Activated CD4-positive, alpha-beta T cell treated with anti-CD3 and anti-CD28 coated beads, Interleukin-2, amount 50 U/mL, for 48 hours (primary cell): Measurements from ENCODE around the gene ZXDC.

Experiments used
- DNase-seq, 2 experiments: peaks; one replicate each; pipeline ENCODE4 v3.0.0-alpha.2; 2020

The ZXDC gene

DNA sequence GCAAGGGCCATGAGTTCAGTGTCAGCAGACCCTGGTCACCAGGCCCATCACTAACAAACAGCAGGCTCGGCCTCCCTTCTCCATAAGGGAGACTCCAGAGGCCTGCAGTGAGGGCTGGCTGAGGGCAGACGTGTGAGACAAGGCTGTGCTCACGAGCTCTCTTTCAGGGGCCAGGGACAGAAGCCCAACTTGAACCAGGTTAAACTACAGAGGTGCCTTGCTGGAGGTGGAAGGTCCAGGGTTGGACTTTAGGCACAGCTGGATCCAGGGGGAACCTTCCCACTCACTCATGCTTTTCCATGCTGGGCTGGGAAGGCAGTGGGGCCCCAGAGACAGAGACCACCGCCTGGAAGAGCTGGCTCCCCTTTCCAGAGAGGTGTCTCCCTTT lies 62.0 kb downstream of the ZXDC start:
- no peak for DNase-seq

- DNase-seq = no peak
These were observed 62.6 kb downstream of the ZXDC start for GRCh38 chr3:126412841-126413692.

DNA sequence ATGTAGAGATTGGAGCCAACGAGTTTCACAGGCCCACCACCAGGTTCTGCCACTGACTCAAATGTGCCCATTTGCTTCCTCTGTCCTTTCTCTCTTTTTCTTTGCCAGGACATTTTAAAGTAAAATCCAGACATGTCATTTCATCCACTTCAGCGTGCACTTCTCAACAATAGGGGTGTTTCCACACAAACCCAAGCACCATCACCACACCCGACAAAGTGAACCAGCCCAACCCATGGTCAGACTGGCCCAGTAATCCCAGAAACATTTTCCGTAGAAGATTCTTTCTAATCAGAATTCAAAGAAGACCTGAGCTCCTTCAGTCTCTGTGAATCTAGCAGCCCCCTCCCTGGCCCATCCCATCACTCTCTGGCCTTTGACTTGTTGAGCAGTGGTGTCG lies 67.6 kb downstream of the ZXDC start:
- no peak for DNase-seq

DNA sequence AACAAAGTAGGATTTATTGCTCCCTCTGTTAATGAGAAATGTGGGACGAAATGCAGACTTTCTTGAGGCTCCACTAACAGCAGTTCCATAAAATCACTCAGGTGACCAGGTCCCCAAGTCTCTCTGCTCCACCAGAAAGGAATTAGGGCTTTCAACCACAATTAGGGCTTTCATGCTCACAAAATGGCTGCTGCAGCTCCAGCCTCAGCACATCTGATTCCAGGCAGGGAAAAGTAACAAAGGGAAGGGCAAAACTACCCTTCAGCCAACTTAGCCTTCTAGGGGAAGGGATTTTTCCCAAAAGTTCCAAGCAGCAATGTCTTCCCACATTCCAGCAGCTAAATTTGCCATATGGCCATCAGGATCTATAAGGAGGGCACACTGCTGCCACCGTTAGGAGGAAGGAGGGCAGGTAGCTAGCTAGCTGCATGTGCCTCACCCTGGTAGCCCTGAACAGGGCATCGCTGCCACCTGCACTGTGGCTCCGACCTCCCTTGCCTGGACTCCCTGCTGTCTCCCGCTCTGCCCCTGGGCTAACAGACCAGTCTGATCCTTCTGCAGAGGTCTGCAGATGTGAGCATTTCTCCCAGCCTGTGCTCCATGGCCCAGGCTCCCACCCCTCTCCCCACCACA lies 68.2 kb downstream of the ZXDC start:
- no peak for DNase-seq

- DNase-seq = no peak
These were observed 69.0 kb downstream of the ZXDC start for GRCh38 chr3:126406389-126407296.

GRCh38 chr3:126402666-126403302 lies 72.9 kb downstream of the ZXDC start:
- no peak for DNase-seq

GRCh38 chr3:126402178-126402577 lies 73.5 kb downstream of the ZXDC start:
- DNase-seq = no peak

DNA sequence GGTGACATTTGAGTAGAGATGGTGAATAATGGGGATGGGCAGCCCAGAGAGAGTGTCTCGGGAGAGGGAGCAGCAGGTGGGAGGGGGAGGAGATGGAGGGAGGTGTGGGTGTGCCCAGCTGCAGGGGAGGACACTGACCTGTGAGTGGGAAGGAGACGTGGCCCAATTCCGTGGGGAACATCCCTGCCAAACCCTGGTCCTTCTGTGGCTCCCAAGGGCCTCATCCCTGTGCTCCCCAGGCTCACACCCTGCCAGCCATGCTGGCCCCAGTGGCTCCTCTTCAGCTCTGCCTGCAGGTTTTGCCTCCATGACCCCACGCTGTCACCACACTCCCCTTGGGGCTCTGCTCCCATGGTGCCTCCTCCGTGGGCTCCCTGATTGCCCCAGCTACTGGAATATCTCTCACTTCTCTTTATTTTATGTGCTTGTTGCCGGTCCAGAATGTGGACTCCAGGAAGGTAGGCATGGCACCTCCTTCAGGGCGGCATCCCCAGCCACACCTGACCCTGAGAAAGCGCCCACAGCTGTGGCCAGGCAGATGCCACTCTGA lies 74.0 kb downstream of the ZXDC start:
- no peak for DNase-seq

DNA sequence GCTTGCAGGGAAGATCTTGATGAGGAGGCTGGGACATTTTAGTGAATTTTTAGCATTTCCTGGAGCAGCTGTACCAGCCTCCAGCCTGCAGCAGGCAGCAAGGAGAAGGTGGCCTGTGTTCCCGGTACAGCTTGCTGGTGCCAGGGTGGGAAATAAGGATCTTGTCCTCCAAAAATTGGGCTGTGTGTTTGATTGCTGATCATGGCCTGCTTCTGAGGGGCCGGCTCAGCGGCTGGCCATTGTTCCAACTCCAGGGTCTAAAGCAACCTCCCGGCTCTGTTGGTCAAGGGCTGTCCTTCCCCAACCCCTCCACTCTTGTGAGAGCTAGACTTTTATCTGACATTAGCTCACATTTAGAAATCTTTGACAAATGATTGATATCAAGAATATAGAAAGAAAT lies 75.9 kb downstream of the ZXDC start:
- DNase-seq = no peak

DNA sequence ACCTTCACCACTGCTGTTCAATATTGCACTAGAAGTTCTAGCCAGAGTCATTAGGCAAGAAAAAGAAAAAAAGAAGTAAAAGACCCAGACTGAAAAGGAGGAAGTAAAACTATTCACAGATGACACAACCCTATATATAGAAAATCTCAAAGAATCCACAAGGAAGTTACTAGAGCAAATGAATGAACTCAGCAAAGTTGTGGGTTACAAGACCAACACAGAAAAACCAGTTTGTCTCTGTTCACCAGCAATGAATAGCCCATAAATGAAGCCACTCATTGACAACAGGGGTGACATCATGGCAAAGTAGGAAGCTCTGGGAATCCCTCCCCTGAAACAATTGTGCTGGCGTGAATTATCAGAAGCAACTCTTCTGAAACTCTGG lies 76.3 kb downstream of the ZXDC start:
- no peak for DNase-seq

DNA sequence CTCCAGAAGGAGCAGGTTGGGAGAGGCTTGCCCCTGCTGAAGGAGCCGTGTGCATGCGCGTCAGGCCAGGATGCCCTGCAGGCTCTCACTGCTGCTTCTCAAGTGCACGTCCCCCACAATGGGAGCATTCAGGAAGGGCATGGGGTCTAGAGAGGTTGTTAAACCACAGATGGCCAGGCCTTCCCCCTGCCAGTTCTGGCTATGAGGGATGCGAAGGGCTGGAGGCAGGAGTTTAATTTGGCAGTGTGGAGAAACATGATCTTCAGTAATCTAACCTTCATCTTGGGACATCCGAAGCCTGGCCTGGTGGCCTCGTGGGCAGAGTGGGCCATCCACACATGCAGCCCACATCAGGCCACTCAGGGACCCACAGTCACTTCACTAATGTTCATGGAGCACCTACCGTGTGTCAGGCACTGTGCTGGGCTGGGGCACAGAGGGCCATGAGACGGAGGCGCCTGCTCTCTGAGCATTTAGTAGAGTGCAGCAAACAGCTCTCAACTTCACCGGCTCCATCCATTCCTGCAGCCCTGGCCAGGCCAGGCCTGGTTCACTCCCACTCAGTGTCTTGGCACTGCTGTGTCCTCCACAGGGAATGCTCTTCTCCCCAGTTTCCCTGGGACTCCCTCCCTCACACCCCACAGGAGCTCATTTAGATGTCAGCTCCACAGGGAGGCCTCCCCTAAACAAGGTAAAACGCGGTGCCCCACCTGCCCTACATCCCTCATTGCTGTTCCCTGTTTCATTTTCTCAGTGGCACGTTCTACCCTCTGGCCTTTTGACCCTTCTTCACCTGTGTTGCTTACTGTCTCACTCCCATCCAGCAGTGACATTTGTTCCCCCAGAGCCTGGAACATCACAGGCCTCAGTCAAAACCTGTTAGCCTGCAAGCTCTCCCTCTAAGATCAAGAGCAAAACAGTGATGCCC lies 77.0 kb downstream of the ZXDC start:
- DNase-seq = no peak

GRCh38 chr3:126397610-126398422 lies 77.9 kb downstream of the ZXDC start:
- no peak for DNase-seq

- DNase-seq = no peak
These were observed 79.2 kb downstream of the ZXDC start for GRCh38 chr3:126396536-126396935.

GRCh38 chr3:126395846-126396513 lies 79.7 kb downstream of the ZXDC start:
- no peak for DNase-seq

GRCh38 chr3:126394977-126395321 lies 80.7 kb downstream of the ZXDC start:
- no peak for DNase-seq

DNA sequence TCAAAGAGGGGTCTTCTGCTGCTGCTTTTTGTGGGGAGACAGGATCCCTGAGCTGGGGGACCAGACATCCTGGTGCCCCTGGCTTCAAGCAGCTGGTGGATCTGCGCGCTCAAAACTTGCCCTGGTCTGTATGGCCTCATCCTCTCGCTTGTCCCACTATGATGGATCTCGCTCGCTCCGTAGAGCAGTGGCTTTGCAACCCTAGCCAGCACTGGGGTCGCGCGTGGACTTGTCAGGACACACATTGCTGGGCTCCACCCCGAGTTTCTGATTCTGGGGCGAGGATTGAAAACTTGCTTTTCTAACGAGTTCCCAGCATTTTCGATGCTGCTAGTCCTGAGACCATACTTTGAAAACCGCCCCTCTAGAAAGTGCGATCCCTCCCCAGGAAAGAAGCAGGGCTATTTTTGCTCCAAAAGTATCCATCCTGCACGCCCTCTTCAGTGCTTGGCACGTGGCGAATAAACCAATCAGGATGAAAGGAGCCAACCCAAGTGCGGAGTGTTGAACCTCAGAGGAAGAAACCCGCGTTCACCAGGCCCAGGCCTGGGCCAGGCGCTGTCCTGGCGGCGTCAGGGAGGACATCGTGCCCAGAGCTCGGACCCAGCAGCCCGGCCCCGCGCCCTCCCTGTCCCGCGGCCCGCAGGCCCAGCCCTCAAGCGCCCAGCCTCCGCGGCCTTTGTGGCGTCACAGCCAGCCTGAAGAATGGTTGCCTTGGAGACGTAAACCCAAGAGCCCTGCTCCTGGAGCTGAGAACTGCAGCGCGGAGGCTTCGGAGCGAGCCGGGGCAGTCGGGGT lies 81.3 kb downstream of the ZXDC start, which contains the start of gene CFAP100:
CFAP100 (plus strand) TSS at position 731 of the 798 bp plus-strand sequence. CDS start 1,092 bp downstream, outside the sequence.
- DNase-seq = no peak

GRCh38 chr3:126393563-126393962 lies 82.1 kb downstream of the ZXDC start:
- no peak for DNase-seq

DNA sequence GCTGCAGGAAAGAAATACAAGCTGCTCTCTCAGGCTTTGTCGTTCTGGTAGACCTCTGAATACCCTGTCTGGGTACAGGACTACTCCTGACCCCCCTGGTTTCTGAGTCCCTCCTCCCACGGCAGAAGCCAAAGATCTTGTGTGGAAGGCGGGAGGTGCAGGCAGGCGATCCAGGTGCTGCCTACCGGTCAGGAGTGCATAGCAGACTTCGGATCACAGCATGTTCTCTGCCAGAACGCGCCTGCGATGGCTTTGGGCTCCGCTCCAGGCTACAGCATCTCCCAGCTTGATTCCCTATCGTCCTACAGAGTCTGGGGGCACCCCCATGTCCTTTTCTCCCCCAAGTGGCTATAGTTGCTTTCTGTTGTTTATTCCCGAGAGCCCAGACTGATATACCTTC lies 83.4 kb downstream of the ZXDC start:
- no peak for DNase-seq

GRCh38 chr3:126391631-126392030 lies 84.1 kb downstream of the ZXDC start:
- no peak for DNase-seq
